C4-2B (cell line): ENCODE data around the gene KCNAB1.

Source experiments
- H3K27ac ChIP-seq: fragments of 450-650 bp; 2 replicates; pipeline ENCODE4 v1.5.1; 2017
- CTCF ChIP-seq: fragments of 450-650 bp; conservative IDR thresholded peaks from 2 replicates; pipeline ENCODE4 v1.5.1; 2017; ENCODE audit warnings: mild to moderate bottlenecking
- ZFX ChIP-seq: fragments of 450-650 bp; IDR thresholded peaks from 2 replicates; pipeline ENCODE4 v1.6.1; 2017

KCNAB1 gene

DNA sequence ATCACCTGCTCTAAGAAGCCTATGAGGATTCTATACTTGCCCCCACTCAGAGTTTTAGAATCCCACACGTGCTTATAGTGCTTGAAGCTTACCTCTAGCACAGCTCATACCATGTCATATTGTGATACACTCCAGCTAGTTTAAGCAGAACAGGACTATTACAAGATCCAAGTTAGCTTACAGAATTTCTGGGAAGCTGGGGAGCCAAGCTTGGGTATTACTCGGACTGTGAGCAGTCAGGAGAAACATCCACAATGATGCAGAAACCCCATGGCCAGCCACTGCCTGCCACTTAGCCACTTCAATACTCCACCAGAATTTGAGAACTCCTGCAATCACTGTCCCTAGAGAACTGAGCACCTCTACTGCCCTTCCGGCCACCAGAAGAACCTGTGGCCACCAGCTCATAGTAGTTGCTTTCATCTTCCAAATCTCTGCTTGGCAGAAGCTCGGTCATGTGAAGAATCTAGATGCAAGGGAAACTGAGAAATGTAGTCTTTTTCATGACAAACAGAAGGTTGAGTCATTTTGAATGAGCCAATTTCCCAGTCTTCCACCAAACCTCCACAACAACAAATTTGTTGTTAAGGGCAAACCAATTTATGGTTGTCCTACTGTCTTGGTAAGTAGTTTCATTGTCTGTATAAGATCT is 462.3 kb downstream of the KCNAB1 start:
- TF ChIP-seq ZFX = no peak
- TF ChIP-seq CTCF = no peak
- H3K27ac ChIP-seq = no peak overlapping the region

- no peak overlapping the region for H3K27ac ChIP-seq
- TF ChIP-seq ZFX (no peak), CTCF (no peak)
Observed at GRCh38 chr3:156583469-156583868, 463.1 kb downstream of the KCNAB1 start.

DNA sequence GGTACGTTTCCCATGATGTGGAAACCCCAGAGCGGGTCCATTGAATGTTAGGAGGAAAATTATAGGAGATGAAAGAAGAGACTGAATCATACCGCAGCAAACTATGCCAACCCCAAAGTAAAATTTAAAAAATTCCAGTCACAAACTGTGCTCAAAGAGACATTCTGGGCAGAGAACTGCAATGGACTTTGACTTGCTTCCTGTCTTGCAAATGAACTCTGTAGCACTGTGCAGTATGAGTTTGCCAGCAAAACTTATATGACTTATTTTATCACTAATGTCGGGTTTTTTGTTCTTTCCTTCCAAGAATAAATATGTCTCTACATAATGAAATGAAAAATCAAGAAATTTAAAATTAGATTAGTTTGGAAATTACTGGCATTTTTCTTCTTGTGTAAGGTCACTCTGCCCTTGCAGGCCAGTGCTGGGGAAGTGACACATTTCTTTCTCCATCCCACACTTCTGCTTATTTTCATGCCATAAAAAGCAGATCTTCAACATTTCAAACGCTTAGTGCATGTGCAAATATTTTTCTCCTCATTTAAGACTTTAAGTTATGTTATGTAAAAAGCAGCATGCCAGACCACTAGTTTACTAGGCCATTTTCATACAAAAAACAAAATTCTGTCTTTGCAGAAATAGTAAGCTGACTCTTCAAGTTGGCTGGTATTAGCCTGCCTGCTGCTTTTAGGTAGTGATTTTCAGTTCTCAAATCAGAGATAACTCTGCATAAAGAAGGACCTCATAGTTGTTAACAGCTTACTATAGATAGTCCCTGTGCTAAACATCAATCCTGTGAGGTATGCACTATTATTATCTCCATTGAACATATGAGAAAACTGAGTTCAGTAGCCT is 466.8 kb downstream of the KCNAB1 start:
- H3K27ac ChIP-seq = no peak overlapping the region
- TF ChIP-seq CTCF = no peak
- TF ChIP-seq ZFX = no peak

- TF ChIP-seq ZFX (no peak), CTCF (no peak)
- H3K27ac ChIP-seq = no peak overlapping the region
Observed at GRCh38 chr3:156587760-156588069, 467.3 kb downstream of the KCNAB1 start.
